ENCODE measurements around the gene PUM1.
"Not testable (repeated sequence)": the region's sequence is repeated elsewhere in the genome, so short reads cannot be mapped to it uniquely, and the experiment has no call there.

Gene PUM1

DNA sequence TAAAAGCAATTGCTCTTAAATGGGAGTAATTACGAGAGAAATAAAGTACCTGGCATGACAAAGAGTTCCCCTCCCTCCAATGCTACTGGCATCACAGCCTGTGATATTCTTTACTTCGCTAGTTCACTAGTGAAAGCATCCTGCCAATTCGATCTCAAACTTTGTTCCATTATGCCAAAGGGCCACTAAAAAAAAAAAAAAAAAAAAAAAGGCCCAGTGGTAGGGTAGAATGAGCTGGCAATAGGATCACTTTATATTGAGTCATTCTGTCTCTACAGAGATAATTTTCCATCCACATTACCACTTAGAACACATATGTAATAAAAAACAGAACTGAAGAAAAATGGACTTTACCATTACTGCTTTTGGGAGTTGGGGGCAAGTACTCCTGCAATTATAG, 11.2 kb downstream of the PUM1 start:
- TF ChIP-seq, protein P1, sequence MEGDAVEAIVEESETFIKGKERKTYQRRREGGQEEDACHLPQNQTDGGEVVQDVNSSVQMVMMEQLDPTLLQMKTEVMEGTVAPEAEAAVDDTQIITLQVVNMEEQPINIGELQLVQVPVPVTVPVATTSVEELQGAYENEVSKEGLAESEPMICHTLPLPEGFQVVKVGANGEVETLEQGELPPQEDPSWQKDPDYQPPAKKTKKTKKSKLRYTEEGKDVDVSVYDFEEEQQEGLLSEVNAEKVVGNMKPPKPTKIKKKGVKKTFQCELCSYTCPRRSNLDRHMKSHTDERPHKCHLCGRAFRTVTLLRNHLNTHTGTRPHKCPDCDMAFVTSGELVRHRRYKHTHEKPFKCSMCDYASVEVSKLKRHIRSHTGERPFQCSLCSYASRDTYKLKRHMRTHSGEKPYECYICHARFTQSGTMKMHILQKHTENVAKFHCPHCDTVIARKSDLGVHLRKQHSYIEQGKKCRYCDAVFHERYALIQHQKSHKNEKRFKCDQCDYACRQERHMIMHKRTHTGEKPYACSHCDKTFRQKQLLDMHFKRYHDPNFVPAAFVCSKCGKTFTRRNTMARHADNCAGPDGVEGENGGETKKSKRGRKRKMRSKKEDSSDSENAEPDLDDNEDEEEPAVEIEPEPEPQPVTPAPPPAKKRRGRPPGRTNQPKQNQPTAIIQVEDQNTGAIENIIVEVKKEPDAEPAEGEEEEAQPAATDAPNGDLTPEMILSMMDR (IDR thresholded peaks at IDR 0.05; ENCODE audit: low read depth, low read length, missing control alignments) = no peak
- no peak for DNase-seq (ENCODE audit: extremely low read depth, low read depth)
- no peak overlapping the region for H3K4me3 ChIP-seq (replicated peaks; ENCODE audit: low read depth, low read length)

- not testable (repeated sequence) for H3K4me3 ChIP-seq (replicated peaks; ENCODE audit: low read depth, low read length); DNase-seq (ENCODE audit: extremely low read depth, low read depth)
Observed at GRCh38 chr1:31052613-31053012, 12.9 kb downstream of the PUM1 start.

DNA sequence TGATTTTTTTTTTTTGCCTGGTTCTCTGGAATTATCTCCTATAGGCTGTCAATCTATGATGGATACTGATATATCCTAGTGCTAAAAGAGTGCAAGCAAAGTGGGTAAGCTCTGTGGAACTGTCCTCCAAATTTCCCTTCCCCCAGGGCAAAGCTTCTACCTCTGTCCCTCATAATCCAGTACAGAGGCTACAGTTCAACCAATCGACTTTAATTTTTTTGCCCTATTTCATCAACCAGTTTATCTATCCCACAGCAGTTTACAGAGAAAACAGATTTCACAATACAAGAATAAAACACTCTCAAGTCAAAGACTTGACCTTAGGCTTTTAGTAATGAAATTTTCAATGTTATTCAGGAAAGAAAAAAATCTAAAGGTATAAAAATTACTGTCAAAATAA, 13.9 kb downstream of the PUM1 start:
- DNase-seq (ENCODE audit: extremely low read depth, low read depth) = no peak
- H3K4me3 ChIP-seq (replicated peaks; ENCODE audit: low read depth, low read length) = no peak overlapping the region
- TF ChIP-seq, protein P1 (IDR thresholded peaks at IDR 0.05; ENCODE audit: low read depth, low read length, missing control alignments) = no peak

DNA sequence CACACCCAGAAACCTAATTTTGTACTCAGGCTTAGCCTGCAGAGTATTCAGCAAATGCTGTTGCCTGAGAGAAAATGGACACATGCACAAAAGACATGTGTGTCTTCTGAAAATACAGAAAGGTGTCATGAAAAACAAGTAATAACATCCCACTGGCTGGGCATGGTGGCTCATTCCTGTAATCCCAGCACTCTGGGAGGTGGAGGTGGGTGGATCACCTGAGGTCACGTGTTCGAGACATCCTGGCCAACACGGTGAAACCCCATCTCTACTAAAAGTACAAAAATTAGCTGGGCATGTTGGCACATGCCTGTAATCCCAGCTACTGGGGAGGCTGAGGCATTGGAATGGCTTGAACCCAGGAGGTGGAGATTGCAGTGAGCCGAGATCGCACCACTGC, 18.0 kb downstream of the PUM1 start:
- not testable (repeated sequence) for H3K4me3 ChIP-seq (replicated peaks; ENCODE audit: low read depth, low read length); DNase-seq (ENCODE audit: extremely low read depth, low read depth)

DNA sequence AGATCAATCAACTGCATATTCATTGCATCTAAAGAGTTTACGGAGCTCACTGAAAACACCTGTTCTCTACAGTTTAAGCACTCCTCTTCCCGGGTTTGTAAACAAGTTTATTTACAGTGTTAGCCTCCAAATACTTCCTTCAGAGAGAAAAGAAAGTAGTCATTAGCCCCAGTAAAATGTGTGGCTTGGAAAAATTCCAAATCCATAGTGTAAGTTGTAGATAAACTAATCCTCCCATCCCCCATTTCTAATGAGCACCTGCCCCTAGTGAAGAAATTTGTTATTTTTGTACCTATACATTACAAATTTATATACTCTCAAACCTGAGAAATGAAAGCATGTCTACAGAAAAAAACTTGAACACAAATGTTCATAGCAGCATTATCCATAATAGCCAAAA, 21.9 kb downstream of the PUM1 start:
- TF ChIP-seq, protein P1 (IDR thresholded peaks at IDR 0.05; ENCODE audit: low read depth, low read length, missing control alignments) = no peak
- no peak overlapping the region for H3K4me3 ChIP-seq (replicated peaks; ENCODE audit: low read depth, low read length)
- DNase-seq (ENCODE audit: extremely low read depth, low read depth) = no peak

DNA sequence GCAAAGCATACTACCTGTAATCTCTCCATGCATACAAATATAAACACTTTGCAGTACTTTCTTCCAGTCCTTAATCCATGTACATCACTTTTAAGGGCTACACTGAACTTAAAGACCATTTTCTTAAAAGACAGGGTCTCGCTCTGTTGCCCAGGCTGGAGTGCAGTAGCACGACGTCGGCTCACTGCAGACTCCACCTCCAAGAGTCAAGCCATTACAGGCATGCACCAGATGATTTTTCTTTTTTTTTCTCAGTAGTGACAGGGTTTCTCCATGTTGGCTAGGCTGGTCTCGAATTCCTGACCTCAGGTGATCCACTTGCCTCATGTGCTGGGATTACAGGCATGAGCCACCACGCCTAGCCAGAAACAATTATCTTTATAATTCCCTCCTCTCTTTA, 22.9 kb downstream of the PUM1 start:
- no peak overlapping the region for H3K4me3 ChIP-seq (replicated peaks; ENCODE audit: low read depth, low read length)

GRCh38 chr1:31041529-31041928, 24.0 kb downstream of the PUM1 start:
- TF ChIP-seq, protein P1 (IDR thresholded peaks at IDR 0.05; ENCODE audit: low read depth, low read length, missing control alignments) = no peak

More for the DNA sequence above, 22.9 kb downstream of the PUM1 start:
- TF ChIP-seq, protein P1 (IDR thresholded peaks at IDR 0.05; ENCODE audit: low read depth, low read length, missing control alignments) = no peak
- no peak for DNase-seq (ENCODE audit: extremely low read depth, low read depth)

GRCh38 chr1:31040038-31040437, 25.5 kb downstream of the PUM1 start:
- TF ChIP-seq, protein P1 (IDR thresholded peaks at IDR 0.05; ENCODE audit: low read depth, low read length, missing control alignments) = no peak
- H3K4me3 ChIP-seq (replicated peaks; ENCODE audit: low read depth, low read length) = no peak overlapping the region
- DNase-seq (ENCODE audit: extremely low read depth, low read depth) = no peak

More at GRCh38 chr1:31041529-31041928, 24.0 kb downstream of the PUM1 start:
- no peak overlapping the region for H3K4me3 ChIP-seq (replicated peaks; ENCODE audit: low read depth, low read length)
- no peak for DNase-seq (ENCODE audit: extremely low read depth, low read depth)

DNA sequence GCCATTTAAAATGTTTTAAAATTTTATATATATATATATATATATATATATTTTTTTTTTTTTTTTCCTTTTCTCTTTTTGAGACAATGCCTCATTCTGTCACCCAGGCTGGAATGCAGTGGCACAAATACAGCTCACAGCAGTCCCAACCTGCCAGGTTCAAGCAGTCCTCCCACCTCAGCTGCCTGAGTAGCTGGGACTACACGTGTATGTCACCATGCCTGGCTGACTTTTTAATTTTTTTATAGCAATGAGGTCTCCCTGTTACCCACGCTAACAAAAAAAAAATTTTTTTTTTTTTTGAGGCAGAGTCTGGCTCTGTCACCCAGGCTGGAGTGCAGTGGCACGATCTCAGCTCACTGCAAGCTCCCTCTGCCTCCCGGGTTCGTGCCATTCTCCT, 26.6 kb downstream of the PUM1 start:
- H3K4me3 ChIP-seq (replicated peaks; ENCODE audit: low read depth, low read length); DNase-seq (ENCODE audit: extremely low read depth, low read depth): not testable (repeated sequence)

Data from HFF-Myc (cell line).